ENCODE results near the gene SLC37A1. TPM values are rescaled to one million over a fixed set of nuclear protein-coding genes. Genes with fewer than 3 reads are reported as not detected.

Gene SLC37A1
- total RNA-seq, 4 donors from 2014 or later = 4.0 to 5.8 (median 5.1) TPM

- TF ChIP-seq, protein P1, sequence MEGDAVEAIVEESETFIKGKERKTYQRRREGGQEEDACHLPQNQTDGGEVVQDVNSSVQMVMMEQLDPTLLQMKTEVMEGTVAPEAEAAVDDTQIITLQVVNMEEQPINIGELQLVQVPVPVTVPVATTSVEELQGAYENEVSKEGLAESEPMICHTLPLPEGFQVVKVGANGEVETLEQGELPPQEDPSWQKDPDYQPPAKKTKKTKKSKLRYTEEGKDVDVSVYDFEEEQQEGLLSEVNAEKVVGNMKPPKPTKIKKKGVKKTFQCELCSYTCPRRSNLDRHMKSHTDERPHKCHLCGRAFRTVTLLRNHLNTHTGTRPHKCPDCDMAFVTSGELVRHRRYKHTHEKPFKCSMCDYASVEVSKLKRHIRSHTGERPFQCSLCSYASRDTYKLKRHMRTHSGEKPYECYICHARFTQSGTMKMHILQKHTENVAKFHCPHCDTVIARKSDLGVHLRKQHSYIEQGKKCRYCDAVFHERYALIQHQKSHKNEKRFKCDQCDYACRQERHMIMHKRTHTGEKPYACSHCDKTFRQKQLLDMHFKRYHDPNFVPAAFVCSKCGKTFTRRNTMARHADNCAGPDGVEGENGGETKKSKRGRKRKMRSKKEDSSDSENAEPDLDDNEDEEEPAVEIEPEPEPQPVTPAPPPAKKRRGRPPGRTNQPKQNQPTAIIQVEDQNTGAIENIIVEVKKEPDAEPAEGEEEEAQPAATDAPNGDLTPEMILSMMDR (IDR thresholded peaks at IDR 0.05; ENCODE audit: low read depth) = no peak
These were observed 7.1 kb downstream of the SLC37A1 start for GRCh38 chr21:42520628-42521253.

DNA sequence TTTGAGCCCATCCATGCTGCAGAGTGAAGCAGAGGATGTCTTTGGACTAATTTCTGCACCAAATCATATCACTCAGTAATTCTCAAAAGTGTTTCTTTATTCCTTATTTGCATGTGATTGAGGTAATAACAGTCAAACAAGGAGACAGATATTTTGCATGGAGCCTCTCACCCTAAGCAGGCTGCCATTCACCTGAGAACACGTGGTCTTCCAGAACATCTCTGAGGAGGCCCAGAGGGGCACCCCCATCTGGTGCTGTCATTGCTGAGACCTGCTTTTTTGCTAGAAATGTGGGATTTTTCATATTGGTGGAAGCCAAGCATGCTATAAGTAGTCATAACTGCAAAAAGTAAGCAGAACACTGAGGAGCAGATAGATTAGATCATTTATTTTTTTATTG lies 7.7 kb downstream of the SLC37A1 start:
- TF ChIP-seq, protein P1 (IDR thresholded peaks at IDR 0.05; ENCODE audit: low read depth) = no peak

GRCh38 chr21:42521805-42522204 lies 8.2 kb downstream of the SLC37A1 start:
- TF ChIP-seq, protein P1 (IDR thresholded peaks at IDR 0.05; ENCODE audit: low read depth) = no peak

DNA sequence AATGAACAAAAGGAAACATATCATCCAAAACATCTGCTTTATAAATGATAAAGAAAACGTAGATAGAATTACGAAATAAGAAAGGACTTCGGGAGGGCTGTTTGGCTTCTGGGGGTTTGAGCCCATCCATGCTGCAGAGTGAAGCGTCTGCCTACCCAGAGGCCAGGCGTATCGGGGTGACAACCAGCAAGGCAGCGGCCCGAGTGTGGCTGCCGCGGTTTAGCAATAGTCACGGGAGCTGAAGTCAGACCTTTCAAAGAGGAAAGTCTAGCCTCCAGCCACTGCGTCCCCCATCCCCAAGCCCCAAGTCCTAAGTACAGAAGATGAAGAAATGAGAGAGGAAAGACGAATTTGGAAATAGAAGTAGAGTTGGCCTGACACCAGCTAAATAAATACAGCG lies 8.6 kb downstream of the SLC37A1 start:
- TF ChIP-seq, protein P1 (IDR thresholded peaks at IDR 0.05; ENCODE audit: low read depth) = no peak

DNA sequence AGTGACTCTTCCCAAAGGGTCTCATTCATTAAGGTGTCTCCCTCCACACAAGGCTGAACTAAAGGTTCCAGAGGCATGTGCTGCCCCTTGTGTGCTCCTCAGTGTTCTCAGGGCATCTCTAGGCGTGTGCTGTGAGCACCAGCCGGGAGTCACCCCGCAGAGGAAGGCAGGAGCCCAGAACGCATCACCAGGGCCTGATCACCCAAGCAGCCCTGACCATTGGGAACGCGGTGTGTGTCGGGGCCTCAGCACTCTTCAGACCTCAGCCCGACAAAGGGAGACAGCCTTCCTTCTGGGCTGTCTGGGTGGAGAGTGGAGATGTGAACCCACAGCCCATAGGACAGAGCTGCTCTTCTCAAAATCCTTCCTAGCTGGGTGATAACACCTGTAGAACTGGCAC lies 9.1 kb downstream of the SLC37A1 start:
- TF ChIP-seq, protein P1 (IDR thresholded peaks at IDR 0.05; ENCODE audit: low read depth) = no peak

GRCh38 chr21:42523211-42523610 lies 9.6 kb downstream of the SLC37A1 start:
- TF ChIP-seq, protein P1 (IDR thresholded peaks at IDR 0.05; ENCODE audit: low read depth) = no peak

- TF ChIP-seq, protein P1 (IDR thresholded peaks at IDR 0.05; ENCODE audit: low read depth) = no peak
These were observed 10.3 kb downstream of the SLC37A1 start for GRCh38 chr21:42523941-42524340.

All from subcutaneous adipose tissue (tissue), 4 donors.